8988T (cell line): ENCODE results near the gene PAAF1.

Experiments used
- DNase-seq: peaks from one replicate; pipeline ENCODE4 v3.0.0; 2011

Gene PAAF1

DNA sequence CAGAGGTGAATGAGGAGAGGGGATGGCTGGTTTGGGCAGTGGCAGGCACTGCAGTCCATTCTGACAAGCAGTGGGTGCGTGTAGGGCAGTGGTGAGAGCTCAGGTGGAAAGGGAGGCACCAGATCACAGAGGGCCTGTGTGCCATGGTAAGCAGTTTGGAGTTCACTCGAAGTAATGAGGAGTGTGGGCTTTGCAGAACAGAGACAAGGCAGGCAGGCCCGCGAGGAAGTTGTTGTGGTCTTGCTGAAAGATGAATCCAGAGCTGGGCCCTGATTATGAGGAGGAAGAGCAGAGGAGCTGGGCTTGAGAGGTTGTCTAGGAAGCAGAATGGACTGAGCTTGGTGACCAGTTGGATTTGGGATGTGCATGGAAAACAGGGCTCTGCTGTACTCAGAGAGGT is 72.4 kb downstream of the PAAF1 start:
- no peak for DNase-seq

DNA sequence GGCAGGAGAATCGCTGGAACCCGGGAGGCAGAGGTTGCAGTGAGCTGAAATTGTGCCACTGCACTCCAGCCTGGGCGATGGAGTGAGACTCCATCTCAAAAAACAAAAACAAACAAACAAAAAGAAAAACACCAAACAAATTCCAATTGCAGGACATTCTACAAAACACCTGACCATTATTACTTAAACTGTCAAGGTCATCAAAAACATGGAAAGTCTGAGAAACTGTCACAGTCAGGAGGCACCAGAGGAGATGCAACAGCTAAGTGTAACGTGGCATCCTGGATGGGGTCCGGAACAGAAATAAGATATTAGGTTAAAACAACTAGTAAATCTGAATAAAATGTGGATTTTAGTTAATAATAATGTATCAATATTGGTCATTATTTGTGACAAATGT is 73.1 kb downstream of the PAAF1 start:
- no peak for DNase-seq

DNA sequence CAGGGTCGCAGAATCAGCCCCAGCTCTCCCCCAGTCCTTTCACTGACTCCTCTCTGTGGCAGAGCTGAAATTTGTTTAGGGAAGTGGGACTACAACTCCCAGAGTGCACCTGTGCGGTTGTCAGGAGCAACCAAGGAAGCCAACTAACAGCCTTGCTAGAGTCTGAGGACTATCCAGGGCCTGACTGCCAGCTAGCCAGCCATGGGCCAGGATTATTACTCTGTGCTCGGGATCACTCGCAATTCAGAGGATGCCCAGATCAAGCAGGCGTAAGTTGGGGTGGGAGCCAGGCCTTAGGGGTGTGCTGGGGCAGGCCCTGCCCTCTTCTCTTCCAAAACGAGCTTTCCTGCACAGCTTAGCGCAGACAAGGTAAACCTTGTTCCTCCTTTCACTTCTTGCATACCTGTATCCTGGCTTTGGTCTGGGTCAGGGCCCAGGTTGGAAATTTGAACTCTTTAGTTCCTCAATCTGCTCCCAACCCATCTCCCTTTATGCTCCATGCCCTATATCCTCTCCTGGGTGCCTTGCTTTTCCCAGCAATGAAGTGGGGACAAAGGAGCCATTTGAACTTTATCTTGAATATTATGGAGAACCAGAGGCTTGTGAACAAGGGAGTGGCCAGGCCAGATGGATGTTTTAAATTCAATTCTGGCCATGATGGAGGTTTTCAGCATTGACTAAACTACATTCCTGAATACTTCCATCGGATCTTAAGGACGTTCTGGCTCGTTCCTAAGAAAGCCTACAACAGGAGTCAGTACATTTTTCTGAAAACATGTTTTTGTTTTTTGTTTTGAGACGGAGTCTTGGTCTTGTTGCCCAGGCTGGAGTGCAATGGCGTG is 74.3 kb downstream of the PAAF1 start, which contains the start of gene DNAJB13:
DNAJB13 (plus strand) TSS at position 158 of the 842 bp plus-strand sequence; CDS start at position 202, 44 bp downstream.
- DNase-seq, result peak; percentile 92

DNA sequence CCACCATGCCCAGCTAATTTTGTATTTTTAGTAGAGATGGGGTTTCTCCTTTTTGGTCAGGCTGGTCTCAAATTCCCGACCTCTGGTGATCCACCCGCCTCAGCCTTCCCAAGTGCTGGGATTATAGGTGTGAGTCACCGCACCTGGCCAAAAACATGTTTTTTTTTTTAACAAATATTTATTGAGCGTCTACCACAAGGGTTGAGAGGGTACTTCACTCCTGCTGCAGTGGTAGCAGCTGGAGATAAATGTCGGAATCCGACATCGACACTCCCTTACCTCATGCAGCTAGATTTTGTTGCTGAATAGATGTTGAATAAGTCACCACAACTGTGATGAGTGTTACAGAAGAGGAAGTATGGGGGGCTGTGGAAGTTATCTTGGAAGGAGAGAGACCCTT is 75.0 kb downstream of the PAAF1 start:
- DNase-seq, result no peak

DNA sequence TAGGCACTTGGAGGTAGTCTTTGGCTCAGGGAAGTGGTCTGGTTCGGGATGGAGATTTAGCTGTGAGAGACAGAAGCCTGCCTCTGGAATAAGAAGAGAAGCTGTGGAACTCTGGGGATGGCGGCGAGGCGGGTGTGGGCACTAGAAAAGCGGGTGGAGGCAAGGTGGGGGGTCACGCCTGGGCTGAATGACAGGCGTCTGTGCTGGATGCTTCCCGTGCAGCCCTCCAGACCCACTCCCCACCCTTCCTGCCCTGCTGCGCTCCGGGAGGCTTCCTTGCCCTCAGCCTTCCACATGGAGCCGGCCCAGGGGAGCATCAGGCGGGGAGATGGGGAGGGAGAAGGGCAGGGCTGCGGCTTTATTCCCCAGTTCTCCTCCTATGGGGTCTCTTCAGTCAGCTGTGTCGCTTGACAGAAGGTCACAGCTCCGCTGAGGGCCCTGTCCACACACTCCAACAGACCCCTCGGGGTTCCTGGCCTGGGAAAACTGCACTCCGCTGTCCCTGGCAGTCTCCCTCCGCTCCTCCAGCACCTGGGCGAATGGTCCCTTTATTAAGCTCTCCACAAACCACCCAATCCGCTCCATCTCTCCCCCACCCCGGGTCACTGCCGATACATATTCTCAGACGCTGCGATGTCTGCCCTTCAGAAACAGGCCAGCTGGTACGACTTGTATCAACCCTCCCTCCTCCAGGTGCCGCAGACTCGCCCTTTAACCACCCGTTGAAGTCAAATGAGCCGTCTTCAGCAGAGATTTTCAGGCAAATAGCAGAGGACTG is 80.3 kb downstream of the PAAF1 start:
- no peak for DNase-seq

DNA sequence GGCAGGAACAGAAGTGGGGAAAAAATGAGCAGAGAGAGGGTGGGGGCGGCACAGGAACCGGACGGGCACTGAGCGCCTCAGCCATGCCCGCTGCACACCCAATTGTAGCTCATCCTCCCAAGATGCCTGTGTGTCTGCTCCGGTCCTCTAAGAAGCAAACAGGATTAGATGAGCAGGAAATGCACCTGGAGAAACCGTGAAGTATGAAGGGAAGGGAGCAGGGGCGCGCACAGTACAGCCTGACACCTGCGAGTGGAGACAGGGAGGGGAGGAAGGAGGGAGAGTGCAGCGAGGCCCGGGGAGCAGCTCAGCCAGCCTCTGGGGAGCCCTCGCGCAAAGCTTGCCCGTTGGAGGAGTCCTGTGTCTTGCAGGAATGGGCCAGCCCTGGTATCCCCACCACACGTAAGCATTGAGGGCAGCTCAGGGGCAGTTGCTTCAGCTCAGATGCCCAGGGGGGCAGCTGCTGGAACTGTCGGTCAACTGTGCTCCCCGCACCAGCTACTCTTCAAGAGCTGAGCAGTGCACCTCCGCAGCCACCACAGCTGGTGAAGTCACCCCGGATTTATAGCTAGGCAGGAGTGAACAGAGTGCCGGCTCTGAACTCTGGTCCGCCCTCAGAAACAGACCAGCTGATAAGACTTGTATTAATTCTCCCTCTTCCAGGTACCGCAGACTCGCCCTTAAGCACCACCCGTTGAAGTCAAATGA is 81.0 kb downstream of the PAAF1 start:
- no peak for DNase-seq

DNA sequence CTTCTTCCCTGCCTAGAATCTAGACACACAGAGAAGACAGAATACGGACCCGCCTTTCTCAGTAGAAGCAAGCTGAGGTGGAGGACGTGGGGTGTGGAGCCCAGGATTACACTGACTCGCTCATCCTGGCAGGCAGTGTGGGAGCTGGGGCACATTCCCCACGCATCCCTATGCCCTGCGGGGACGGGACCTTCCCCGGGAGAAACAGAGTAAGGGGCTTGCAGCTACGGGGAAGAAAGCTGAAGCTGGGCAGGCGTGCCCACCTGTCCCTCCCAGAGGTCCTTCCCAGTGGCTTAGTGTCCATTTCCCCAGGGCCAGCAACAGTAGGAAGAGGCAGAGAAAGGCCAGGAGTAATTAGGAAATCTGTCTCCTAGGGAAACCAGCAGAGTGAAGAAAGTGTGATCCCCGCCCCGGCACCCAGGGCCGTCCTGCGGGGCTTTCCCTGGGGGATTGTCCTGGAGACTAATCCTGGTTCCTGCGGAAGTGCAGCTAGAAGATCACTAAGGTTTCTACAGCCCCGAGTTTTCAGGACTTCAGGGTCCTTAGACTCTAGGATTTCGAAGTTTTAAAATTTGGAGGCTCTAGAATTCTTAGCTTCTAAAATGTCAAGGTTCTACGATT is 81.8 kb downstream of the PAAF1 start:
- no peak for DNase-seq

DNA sequence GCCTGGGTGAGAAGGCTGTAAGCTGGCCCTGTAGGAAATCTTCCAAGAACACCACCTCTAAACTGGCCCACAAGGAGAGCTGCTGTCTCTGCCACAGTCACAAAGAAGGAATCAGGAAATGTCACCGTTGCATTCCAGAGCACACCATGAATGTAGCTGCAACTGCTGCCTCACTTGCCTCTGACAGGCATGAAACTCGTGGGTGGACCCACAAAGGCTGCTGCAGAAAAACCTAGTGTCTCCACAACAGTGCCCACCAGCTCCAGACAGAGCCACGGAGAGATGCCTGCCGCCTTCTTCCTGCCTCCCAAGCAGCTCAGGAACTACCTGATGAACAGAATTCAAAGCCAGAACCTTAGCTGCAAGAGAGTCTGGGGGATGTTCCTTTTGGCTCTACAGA is 84.5 kb downstream of the PAAF1 start:
- DNase-seq, result no peak

DNA sequence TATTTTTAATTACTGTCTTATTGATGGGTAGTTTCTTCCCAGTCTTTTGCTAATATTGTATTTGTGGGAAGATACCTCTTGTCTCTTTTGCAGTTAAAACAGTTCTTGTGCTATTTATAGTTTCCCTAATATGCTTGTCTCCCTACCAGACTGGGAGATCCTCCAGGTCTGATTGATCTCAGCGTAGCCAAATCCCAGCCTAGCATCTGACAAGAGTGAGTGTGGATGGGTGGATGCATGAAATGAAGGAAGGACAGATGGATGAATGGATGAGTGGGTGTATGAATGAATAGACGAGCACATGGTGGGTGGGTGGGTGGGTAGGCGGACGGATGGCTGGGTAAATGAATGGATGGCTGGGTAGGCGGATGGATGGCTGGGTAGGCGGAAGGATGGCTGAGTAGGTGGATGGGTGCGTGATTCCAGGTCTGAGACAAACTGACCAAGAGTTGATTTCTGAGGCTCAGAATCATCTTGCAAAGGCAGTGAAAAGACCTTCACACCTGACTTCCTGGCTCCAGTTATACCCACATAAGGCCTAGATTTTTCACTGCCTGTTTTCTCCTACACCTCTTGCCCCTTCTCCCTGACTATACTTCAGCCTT is 85.4 kb downstream of the PAAF1 start:
- no peak for DNase-seq

DNA sequence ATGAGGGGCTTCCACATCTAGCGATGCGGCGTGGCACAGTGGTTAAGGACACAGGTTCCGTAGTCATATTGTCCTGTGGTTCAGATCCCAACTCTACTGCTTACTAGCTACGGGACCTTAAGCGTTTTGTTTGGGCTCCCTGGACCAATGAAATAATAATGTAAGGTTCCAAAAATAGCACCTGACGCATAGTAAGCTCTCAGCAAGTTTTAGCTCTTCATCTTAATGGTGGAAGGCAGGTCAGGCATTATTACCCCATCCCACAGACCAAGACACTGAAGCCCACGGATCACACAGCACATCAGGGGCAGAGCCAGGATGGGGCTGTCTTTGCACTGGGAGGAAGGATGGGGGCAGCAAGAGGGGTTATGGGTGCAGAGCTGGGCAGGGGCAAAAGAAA is 87.1 kb downstream of the PAAF1 start:
- DNase-seq, result no peak

DNA sequence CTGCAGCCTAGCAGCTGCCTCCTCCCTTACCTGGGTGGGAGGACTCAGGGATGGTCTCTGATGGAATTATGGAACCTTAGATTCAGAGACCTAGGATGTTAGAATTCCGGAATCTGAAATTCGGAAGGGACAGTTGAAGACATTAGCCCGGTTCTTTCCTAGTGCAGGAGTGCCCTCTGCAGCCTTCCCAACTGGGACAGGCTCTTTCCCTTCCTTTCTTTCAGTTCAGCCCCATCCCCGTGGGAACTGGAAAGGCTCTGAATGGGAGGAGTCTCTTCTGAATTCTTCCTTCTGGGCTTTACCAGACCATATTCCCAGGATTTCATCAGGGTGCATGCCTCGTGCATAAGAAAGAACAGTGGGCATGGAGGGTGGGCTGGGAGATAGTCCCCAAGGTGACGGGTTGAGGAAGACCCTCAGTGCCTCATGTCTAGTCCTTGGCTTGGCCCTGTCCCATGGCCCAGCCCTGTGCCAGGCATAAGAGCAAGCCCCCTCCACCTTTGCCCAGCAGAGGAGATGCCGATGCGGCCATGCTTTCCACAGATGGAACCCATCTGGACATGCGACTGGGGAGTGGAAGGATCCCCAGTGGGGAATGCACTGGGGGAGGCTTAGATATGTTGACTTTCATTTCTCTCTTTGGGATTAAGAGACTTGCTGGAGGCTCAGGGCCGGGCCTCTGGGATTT is 88.4 kb downstream of the PAAF1 start:
- no peak for DNase-seq

DNA sequence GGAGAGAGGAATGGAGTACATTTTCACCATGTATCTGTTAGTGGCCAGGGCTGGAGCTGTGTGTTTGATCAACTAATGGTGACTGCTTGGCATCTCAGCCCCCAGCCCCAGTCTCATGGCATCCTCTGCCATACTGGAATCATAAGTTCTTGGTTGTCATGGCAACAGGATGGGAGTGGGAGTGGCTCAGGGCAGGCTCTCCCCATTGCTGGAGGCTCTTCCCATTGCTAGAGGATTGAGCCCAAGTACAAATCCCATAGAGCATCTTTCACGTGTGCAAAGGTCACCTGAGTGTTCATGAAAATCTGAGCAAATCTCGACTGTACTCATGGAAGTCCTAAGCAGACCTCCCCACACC is 88.9 kb downstream of the PAAF1 start:
- DNase-seq, result no peak

DNA sequence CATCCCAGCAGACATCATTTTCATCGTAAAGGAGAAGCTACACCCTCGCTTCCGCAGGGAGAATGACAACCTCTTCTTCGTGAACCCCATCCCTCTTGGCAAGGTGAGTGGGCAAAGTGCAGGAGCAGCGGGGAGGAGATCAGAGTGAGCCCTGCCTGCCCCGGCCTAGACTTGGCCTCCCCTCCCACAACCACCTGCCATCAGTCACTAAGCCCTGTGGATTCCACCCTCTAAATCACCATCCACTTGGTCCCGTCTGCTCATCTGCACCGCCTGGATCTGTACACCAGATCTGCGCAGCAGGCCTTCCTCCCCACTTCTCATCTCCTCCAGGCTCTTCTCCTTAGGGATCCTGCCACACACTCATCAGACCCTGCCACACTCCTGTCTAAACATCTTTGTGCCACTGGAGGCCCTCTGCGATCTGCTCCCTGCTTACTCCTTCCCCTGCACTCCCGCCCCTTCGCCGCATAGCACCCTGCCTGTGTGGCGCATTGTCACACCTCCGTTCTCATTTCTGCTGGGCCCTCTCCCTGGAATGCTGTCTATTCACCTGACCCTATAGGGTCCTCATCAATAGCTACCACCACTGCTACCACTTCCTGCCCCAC is 91.7 kb downstream of the PAAF1 start:
- no peak for DNase-seq

DNA sequence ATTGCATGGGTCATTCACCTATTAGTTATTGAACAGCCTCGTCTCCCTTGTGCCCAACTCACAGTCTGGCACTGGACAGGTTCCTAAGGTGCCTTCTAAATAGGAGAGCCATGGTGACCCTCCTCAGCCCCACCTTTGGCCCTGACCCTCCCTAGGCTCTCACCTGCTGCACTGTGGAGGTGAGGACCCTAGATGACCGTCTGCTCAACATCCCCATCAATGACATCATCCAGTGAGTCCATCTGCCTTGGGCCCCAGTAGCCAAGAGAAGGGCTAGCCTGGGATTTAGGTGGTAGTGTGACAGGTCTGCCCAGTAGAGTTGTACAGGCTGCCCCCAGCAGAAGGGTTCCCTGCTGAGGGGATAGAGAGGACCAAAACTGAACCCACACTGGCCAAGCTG is 92.3 kb downstream of the PAAF1 start:
- DNase-seq, result no peak

DNA sequence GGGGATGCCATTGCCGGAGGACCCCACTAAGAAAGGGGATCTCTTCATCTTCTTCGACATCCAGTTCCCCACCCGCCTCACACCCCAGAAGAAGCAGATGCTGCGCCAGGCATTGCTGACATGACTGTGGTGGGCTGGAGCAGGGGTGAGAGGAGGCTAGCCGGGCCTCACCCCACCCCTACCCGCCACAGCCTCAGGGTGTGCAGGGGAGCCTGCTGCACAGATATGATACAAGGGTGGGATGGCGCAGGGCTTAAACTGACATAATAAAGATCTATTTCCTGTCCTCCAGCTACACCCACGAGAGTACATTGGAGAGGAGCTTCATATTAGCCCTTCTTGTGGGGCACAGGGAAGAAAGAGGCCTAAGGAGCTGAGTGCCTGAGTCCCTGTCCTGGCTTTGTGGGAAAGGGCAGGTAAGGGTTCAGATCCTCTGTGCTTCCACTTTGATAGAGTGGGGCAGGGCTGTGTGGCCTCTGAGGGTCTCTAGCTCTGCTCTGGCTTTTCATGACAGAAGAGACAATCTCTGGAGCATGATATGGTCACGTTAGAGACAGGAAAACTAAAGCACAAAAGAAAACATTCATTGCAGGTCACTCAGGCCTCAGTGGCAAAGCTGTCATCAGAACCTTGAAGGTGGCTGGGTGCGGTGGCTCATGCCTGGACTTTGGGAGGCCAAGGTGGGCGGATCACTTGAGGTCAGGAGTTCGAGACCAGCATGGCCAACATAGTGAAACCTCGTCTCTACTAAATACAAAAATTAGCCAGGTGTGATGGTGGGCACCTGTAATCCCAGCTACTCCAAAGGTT is 93.4 kb downstream of the PAAF1 start:
- DNase-seq, result no peak

DNA sequence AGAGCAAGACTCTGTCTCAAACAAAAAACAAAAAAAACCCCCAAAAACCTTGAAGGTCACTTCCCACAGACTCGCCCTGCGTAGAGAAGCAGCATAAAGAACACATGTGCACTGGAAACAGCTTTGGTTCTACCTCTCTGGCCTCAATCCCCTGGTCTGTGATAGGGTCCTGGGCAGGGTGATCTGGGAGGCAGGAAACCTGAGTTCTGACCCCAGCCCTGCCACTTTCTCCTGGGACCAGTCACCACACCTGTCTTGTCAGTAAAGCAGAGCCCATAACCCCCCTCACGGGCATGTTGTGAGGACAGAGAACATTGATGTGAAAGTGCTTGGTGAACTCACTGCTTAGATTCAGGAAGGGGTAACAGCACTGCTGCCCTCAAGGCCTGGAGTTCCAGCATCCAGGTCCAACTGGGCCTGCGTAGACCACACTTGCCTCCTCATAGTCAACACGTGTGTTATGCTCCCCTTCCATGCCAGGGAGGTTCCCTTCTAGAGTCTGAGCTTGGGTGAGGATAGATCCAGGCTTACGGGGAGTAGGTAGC is 94.4 kb downstream of the PAAF1 start:
- no peak for DNase-seq

DNA sequence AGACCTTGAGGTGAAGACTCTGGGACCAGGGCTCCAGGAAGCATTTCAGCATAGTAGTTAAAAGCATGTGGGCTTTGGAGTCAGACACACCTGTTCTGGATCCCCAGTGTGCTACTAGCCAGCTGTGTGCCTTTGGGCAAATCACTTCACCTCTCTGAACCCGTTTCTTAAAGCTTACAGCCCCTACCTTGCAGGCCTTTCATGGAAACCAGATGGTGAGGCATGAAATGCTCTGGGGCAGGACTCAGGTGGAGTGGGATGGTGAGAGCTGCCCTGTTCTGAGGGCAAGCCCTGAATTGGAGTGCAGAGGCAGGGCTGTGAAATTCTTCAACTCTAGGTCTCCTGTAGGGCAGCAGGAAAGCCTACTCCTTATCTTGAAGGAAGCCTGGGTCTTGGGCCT is 95.4 kb downstream of the PAAF1 start:
- DNase-seq, result no peak

DNA sequence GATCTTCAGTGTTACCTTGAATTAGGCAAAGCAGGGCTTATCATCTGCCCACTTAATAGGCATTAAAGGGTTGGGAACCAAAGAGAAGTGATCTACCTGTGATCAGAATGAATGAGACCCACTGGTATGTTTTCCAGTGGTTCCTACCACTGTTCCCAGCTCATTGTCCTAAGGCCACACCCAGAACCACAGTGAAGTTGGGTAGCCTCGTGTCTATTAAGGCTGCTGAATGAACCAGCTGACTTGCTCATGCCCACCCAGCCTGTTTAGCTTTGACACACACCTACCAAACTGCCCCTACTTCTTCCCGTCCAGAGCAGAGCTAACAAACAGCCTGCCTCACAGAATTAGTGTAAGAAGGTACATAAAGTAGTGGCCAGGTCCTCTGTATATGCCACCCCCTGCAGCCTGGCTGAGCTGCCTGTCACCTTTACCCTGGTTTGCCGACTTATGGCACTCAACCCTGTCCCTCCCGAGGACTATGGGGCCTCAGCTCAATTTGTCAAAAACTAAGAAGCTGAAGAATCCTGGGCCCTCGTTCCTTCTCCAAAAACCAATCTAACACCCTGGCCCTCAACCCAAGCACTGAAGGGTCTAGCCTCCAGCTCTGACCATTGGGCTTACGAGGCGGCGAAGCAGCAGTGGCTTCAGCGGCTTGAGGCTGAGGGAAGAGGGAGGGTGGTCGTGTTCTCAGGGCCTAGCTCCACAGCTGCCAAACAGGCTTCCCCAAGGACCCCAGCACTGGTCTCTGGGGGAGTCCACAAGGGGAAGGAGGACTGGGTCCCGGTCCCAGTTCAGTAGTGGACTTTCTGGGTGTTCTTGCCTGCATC is 96.0 kb downstream of the PAAF1 start:
- DNase-seq, result peak; percentile 4
